A549 treated with RU486 at 1 μM for 4 hours (cell line): ENCODE results near the gene NIN. TPM values are rescaled to one million over a fixed set of nuclear protein-coding genes. Genes with fewer than 3 reads are reported as not detected.

Experiments
- total RNA-seq: library from RNA; stranded (reverse); fragments of 200-300 nt; extraction: Qiagen RNA extraction; gene quantifications from 5 replicates; pipeline ENCODE4 v1.2.3, GENCODE V29; 2022; ENCODE audit warnings: low read depth

The NIN gene, protein sequence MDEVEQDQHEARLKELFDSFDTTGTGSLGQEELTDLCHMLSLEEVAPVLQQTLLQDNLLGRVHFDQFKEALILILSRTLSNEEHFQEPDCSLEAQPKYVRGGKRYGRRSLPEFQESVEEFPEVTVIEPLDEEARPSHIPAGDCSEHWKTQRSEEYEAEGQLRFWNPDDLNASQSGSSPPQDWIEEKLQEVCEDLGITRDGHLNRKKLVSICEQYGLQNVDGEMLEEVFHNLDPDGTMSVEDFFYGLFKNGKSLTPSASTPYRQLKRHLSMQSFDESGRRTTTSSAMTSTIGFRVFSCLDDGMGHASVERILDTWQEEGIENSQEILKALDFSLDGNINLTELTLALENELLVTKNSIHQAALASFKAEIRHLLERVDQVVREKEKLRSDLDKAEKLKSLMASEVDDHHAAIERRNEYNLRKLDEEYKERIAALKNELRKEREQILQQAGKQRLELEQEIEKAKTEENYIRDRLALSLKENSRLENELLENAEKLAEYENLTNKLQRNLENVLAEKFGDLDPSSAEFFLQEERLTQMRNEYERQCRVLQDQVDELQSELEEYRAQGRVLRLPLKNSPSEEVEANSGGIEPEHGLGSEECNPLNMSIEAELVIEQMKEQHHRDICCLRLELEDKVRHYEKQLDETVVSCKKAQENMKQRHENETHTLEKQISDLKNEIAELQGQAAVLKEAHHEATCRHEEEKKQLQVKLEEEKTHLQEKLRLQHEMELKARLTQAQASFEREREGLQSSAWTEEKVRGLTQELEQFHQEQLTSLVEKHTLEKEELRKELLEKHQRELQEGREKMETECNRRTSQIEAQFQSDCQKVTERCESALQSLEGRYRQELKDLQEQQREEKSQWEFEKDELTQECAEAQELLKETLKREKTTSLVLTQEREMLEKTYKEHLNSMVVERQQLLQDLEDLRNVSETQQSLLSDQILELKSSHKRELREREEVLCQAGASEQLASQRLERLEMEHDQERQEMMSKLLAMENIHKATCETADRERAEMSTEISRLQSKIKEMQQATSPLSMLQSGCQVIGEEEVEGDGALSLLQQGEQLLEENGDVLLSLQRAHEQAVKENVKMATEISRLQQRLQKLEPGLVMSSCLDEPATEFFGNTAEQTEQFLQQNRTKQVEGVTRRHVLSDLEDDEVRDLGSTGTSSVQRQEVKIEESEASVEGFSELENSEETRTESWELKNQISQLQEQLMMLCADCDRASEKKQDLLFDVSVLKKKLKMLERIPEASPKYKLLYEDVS (N-terminal part only)
- total RNA-seq: 13.8 to 16.2 TPM (median 14.3 TPM) in 5 replicates

DNA sequence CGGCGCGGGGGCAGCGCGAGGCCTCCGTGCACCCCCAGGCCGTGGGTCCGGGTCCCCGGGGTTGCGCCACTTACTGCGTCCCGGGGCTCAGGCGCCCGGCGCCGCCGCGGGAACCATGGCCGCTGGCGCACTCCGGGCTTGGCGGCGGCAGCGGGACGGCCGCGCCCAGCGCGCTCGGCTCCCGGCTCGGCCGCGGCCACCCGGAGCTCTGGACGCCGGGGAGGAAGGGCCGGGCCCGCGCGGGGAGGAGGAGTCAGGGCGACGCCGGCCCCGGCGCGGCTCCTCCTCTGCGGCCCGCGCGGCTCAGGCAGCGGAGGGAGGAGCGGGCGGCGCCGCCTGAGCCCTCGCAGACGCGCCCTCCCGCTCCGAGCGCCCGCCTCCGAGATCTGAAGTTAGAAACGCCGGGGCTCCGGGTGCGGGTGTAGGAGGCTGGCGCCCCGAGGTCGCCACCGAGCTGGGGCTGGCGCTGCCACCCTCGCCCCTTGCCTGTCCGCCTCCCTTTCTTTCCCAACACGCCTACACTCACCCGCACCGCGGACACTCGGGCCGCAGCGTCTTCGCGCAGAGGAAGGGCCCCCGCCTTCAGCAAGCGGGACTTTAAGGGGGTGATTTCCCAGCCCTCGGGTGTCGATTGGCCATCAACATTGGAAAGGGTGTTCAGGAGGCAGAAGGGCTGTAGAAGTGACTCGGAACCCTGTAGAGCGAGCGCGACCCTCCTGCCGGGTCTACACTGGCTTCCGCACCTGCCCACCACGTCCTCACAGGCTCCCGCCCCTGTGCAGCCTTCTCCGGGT lies at the start of gene NIN:
NIN (minus strand) TSS at position 231 of the 794 bp plus-strand sequence. CDS start 9,106 bp downstream, outside the sequence.

DNA sequence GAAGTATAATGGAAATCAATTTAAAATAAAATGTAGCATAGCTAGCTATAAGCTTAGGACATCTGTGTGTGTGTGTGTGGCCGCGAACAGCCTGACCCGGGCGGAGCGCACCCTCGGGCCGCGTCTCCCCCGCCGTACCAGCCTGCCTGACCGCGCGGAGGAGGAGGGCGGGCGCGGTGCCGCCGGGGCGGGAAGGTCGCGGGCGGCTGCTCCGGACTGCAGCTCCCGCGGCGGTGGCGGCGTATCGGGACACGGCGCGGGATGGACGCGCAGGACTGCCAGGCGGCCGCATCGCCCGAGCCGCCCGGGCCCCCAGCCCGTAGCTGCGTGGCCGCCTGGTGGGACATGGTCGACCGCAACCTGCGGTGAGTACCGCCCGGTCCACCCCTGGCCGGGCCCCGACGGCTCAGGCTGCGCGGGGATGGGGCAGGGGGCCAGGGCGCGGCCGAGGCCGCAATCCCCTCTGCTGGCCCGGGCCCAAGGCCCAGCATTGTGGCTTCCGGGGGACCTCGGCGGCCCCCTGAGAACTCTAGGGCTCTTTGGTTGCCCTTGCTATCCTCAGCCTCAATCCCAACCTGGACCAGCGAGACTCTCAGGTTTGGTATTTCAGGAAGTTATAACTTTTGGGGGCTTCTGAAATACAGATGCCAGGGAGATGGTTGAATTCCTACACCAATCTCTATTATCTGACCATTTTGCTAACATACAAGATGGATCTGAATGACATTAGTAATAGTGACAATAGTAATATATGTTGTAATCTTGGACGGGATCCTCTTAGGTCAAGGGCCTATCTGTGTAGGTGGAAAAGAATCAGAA lies 41.2 kb upstream of the NIN start, which contains the start of gene ABHD12B:
ABHD12B (plus strand) TSS at position 140 of the 819 bp plus-strand sequence; CDS start at position 262, 122 bp downstream.

Other genes starting within 250 kb of the NIN start
- gene SAV1, start 162.9 kb downstream of the NIN start, total RNA-seq: 18.1 to 28.5 TPM (median 25.8 TPM) in 5 replicates
- not detected in 5 replicates for gene ABHD12B, start 40.9 kb upstream of the NIN start, total RNA-seq
- gene PYGL, start 113.3 kb upstream of the NIN start, total RNA-seq: 105 to 151 TPM (median 132 TPM) in 5 replicates